Stimulated activated CD4-positive, alpha-beta T cell treated with anti-CD3 and anti-CD28 coated beads, Interleukin-2, amount 100 ng/mL, for 24 hours (primary cell): ENCODE results near the gene MISFA.
"Not testable (repeated sequence)": the region's sequence is repeated elsewhere in the genome, so short reads cannot be mapped to it uniquely, and the experiment has no call there.

Experiments used
- DNase-seq, 2 donors: peaks; one replicate each; pipeline ENCODE4 v3.0.0-alpha.2; 2020

The MISFA gene

GRCh38 chr11:18618342-18619025, 18.9 kb downstream of the MISFA start:
- DNase-seq, result no peak

- no peak for DNase-seq
These were observed 24.1 kb downstream of the MISFA start for GRCh38 chr11:18623707-18624106.

GRCh38 chr11:18624161-18624560, 24.6 kb downstream of the MISFA start:
- no peak for DNase-seq

- no peak for DNase-seq
These were observed 33.3 kb downstream of the MISFA start for GRCh38 chr11:18632841-18633240.

- peak; percentile 31 to 43 for DNase-seq
These were observed 33.9 kb downstream of the MISFA start for GRCh38 chr11:18633256-18634139.

GRCh38 chr11:18634140-18635032, 34.8 kb downstream of the MISFA start, which contains the start of gene SPTY2D1:
SPTY2D1 (minus strand) TSS chr11:18634342; CDS start chr11:18634257, 85 bp downstream.
- peak; percentile 96 to 97 for DNase-seq

GRCh38 chr11:18641677-18642076, 42.1 kb downstream of the MISFA start:
- DNase-seq, result no peak

GRCh38 chr11:18643034-18643433, 43.4 kb downstream of the MISFA start:
- not testable (repeated sequence) for DNase-seq

- DNase-seq, result no peak
These were observed 50.8 kb downstream of the MISFA start for GRCh38 chr11:18650353-18650752.

- peak; percentile 34 to 41 for DNase-seq
These were observed 51.4 kb downstream of the MISFA start for GRCh38 chr11:18650859-18651557.
